LNCAP (cell line): ENCODE measurements around the gene CTBP1.

Experiments
- CTCF ChIP-seq: fragments of 450-650 bp; IDR thresholded peaks from 2 replicates; pipeline ENCODE4 v1.5.1; 2017; ENCODE audit warnings: mild to moderate bottlenecking

Gene CTBP1

GRCh38 chr4:1231637-1232360 lies 17.1 kb downstream of the CTBP1 start:
- no peak for TF ChIP-seq CTCF

- no peak for TF ChIP-seq CTCF
These were observed 17.8 kb downstream of the CTBP1 start for GRCh38 chr4:1230971-1231636.

- no peak for TF ChIP-seq CTCF
These were observed 18.6 kb downstream of the CTBP1 start for GRCh38 chr4:1230316-1230715.

GRCh38 chr4:1229117-1229849 lies 19.6 kb downstream of the CTBP1 start:
- TF ChIP-seq CTCF, result no peak

- TF ChIP-seq CTCF, result no peak
These were observed 21.1 kb downstream of the CTBP1 start for GRCh38 chr4:1227816-1228215.

GRCh38 chr4:1226598-1226997 lies 22.3 kb downstream of the CTBP1 start:
- no peak for TF ChIP-seq CTCF

GRCh38 chr4:1226144-1226481 lies 22.8 kb downstream of the CTBP1 start:
- TF ChIP-seq CTCF, result no peak
